ENCODE measurements around the gene SETD1B.

DNA sequence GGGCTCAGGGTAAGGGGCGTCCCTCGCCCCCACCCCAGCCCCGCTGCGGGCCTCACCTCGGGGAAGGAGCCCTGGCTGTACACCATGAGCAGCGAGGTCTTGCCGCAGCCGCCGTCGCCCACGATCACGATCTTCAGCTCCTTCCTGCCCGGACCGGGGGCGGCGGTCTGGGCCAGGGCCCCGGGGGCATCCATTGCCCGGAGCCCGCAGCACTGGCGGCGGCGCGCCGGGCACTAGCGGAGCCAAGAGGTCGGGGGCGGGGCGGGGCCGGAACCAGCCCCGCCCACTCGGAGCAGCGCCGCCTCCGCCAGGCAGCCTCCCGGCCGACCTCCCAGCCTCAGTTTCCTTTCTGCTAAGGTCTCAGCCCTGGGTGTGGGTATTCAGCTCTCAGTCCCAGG is 10.4 kb upstream of the SETD1B start, which contains the start of gene RHOF:
- TF ChIP-seq, protein P1, sequence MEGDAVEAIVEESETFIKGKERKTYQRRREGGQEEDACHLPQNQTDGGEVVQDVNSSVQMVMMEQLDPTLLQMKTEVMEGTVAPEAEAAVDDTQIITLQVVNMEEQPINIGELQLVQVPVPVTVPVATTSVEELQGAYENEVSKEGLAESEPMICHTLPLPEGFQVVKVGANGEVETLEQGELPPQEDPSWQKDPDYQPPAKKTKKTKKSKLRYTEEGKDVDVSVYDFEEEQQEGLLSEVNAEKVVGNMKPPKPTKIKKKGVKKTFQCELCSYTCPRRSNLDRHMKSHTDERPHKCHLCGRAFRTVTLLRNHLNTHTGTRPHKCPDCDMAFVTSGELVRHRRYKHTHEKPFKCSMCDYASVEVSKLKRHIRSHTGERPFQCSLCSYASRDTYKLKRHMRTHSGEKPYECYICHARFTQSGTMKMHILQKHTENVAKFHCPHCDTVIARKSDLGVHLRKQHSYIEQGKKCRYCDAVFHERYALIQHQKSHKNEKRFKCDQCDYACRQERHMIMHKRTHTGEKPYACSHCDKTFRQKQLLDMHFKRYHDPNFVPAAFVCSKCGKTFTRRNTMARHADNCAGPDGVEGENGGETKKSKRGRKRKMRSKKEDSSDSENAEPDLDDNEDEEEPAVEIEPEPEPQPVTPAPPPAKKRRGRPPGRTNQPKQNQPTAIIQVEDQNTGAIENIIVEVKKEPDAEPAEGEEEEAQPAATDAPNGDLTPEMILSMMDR (IDR thresholded peaks at IDR 0.05; ENCODE audit: low read depth, low read length): no peak
- TF ChIP-seq EZH2phosphoT487 (IDR thresholded peaks at IDR 0.05; ENCODE audit: low read depth): no peak

Measured in OCI-LY3 (cell line).